GM23338 (cell line): ENCODE measurements around the gene CD226.

ENCODE experiments used
- CREB1 ChIP-seq: fragments of 250-450 bp; sonication (Bioruptor Pico); IDR thresholded peaks from 2 replicates; pipeline ENCODE4 v1.5.0; 2020; ENCODE audit warnings: low read depth, mild to moderate bottlenecking, moderate library complexity
- CTCF ChIP-seq, 2 experiments: fragments of 200-600 bp in 1 of 2; sonication (generic) in 1 of 2; conservative IDR thresholded peaks; 2 replicates each; pipeline versions ENCODE4 v1.5.1 to v1.6.1; 2016 to 2017; ENCODE audit warnings: antibody characterized with exemption in 2 of 2, low read depth in 2 of 2, mild to moderate bottlenecking in 2 of 2, moderate library complexity in 1 of 2
- ETS1 ChIP-seq: IDR thresholded peaks from 2 replicates; pipeline ENCODE4 v1.6.1; 2016; ENCODE audit warnings: antibody characterized with exemption
- EZH2 ChIP-seq: fragments of 200-600 bp; sonication (generic); IDR thresholded peaks from one replicate; pipeline ENCODE4 v1.8.0; 2017; ENCODE audit warnings: antibody characterized with exemption, mild to moderate bottlenecking, low read depth; ENCODE audit not compliant: unreplicated experiment
- EZH2phosphoT487 ChIP-seq: fragments of 200-600 bp; sonication (generic); IDR thresholded peaks from one replicate; pipeline ENCODE4 v1.8.1; 2018; ENCODE audit warnings: antibody characterized with exemption; ENCODE audit not compliant: unreplicated experiment
- JUNB ChIP-seq: IDR thresholded peaks from one replicate; pipeline ENCODE4 v1.6.1; 2016; ENCODE audit warnings: antibody characterized with exemption; ENCODE audit not compliant: unreplicated experiment
- NANOG ChIP-seq: IDR thresholded peaks from 2 replicates; pipeline ENCODE4 v1.6.1; 2016; ENCODE audit warnings: antibody characterized with exemption, borderline replicate concordance
- POLR2AphosphoS5 ChIP-seq: IDR thresholded peaks from 2 replicates; pipeline ENCODE4 v1.6.1; 2016; ENCODE audit warnings: antibody characterized with exemption, low read depth
- REST ChIP-seq: IDR thresholded peaks from one replicate; pipeline ENCODE4 v1.6.1; 2018; ENCODE audit warnings: antibody characterized with exemption; ENCODE audit not compliant: unreplicated experiment
- STAT1 ChIP-seq: IDR thresholded peaks from one replicate; pipeline ENCODE4 v1.6.1; 2016; ENCODE audit warnings: antibody characterized with exemption; ENCODE audit not compliant: unreplicated experiment
- ZNF114 ChIP-seq: fragments of 250-450 bp; sonication (Bioruptor Pico); IDR thresholded peaks from 2 replicates; pipeline ENCODE4 v1.5.0; 2020; ENCODE audit warnings: mild to moderate bottlenecking, moderate library complexity
- ZNF331 ChIP-seq: fragments of 250-450 bp; sonication (Bioruptor Pico); IDR thresholded peaks from 2 replicates; pipeline ENCODE4 v1.5.0; 2020; ENCODE audit warnings: low read depth, mild to moderate bottlenecking, moderate library complexity
- ZNF462 ChIP-seq: fragments of 250-450 bp; sonication (Bioruptor Pico); IDR thresholded peaks from 2 replicates; pipeline ENCODE4 v1.5.0; 2020; ENCODE audit warnings: mild to moderate bottlenecking, moderate library complexity

- no peak for TF ChIP-seq EZH2phosphoT487
- TF ChIP-seq CTCF (conservative IDR thresholded peaks at IDR 0.05; ENCODE audit: low read depth in 2 of 2): no peak
- no peak for TF ChIP-seq POLR2AphosphoS5
- TF ChIP-seq EZH2: no peak
- TF ChIP-seq STAT1: no peak
- no peak for TF ChIP-seq REST
- TF ChIP-seq JUNB: no peak
- no peak for TF ChIP-seq CREB1
- no peak for TF ChIP-seq ETS1
- no peak for TF ChIP-seq ZNF331
- no peak for TF ChIP-seq NANOG
- TF ChIP-seq ZNF114 (CRISPR knock-in tag): no peak
- no peak for TF ChIP-seq ZNF462 (CRISPR knock-in tag)
These were observed 134.1 kb downstream of the CD226 start for GRCh38 chr18:69813559-69813958.
